Hypothalamus (tissue), 51 donors: ENCODE data around the gene ALG10.
A peak's percentile ranks its signal among the peaks of the same experiment; 100 is the strongest.
"Not testable (repeated sequence)": the region's sequence is repeated elsewhere in the genome, so short reads cannot be mapped to it uniquely, and the experiment has no call there.

Experiments used
- DNase-seq, 51 donors: peaks; one replicate each; lab custom pipeline; 2025; lab: John Stamatoyannopoulos, UW

Gene ALG10

GRCh38 chr12:34022079-34022830 lies at the start of gene ALG10:
Gene ALG10, plus strand, starts transcription at chr12:34022496. Its CDS starts 104 bp downstream, at chr12:34022600.
- peak; percentile 65 to 97 (median 92) for DNase-seq

- not testable (repeated sequence) for DNase-seq
Measured at GRCh38 chr12:33972884-33973283, 49.4 kb upstream of the ALG10 start.

GRCh38 chr12:33977887-33978286 lies 44.4 kb upstream of the ALG10 start:
- no peak for DNase-seq

GRCh38 chr12:33988197-33988805 lies 34.0 kb upstream of the ALG10 start:
- DNase-seq = no peak

- no peak for DNase-seq
Measured at GRCh38 chr12:33988913-33989312, 33.4 kb upstream of the ALG10 start.

- no peak for DNase-seq
Measured at GRCh38 chr12:33994857-33995808, 27.2 kb upstream of the ALG10 start.

GRCh38 chr12:34008835-34009234 lies 13.5 kb upstream of the ALG10 start:
- not testable (repeated sequence) for DNase-seq

GRCh38 chr12:34016361-34016760 lies 5.9 kb upstream of the ALG10 start:
- no peak for DNase-seq

- DNase-seq = no peak
Measured at GRCh38 chr12:34021071-34021470, 1.2 kb upstream of the ALG10 start.

GRCh38 chr12:34027661-34028060 lies 5.4 kb downstream of the ALG10 start:
- DNase-seq = not testable (repeated sequence)

- no peak for DNase-seq
Measured at GRCh38 chr12:34030591-34030990, 8.3 kb downstream of the ALG10 start.

GRCh38 chr12:34033628-34034296 lies 11.5 kb downstream of the ALG10 start:
- DNase-seq = no peak

- not testable (repeated sequence) for DNase-seq
Measured at GRCh38 chr12:34038357-34038756, 16.1 kb downstream of the ALG10 start.

GRCh38 chr12:34046570-34046969 lies 24.3 kb downstream of the ALG10 start:
- no peak for DNase-seq

GRCh38 chr12:34047855-34048254 lies 25.6 kb downstream of the ALG10 start:
- DNase-seq = not testable (repeated sequence)

GRCh38 chr12:34048714-34049113 lies 26.4 kb downstream of the ALG10 start:
- no peak for DNase-seq

GRCh38 chr12:34051486-34051885 lies 29.2 kb downstream of the ALG10 start:
- no peak for DNase-seq

GRCh38 chr12:34054938-34055337 lies 32.6 kb downstream of the ALG10 start:
- no peak for DNase-seq
